OCI-LY7 (cell line): ENCODE measurements around the gene CA10. TPM values are rescaled to one million over a fixed set of nuclear protein-coding genes. Genes with fewer than 3 reads are reported as not detected.

Experiments used
- BruUV-seq: library from RNA; stranded (reverse); fragments of 400-500 nt; replicated peaks from 2 replicates; lab custom pipeline; 2021; lab: Mats Ljungman, UMichigan
- CTCF ChIA-PET: fragments of 300-600 bp; sonication (Branson Sonifier 250); formaldehyde crosslinking; loops from one replicate; lab custom pipeline; 2022; ENCODE audit warnings: antibody characterized with exemption; ENCODE audit not compliant: unreplicated experiment; lab: Charles Lee
- POLR2A ChIA-PET: fragments of 300-600 bp; sonication (Branson Sonifier 250); formaldehyde crosslinking; loops from one replicate; lab custom pipeline; 2022; ENCODE audit warnings: antibody characterized with exemption; lab: Charles Lee
- DNase-seq: peaks from one replicate; pipeline ENCODE4 v3.0.0-alpha.2; 2015; ENCODE audit warnings: low spot score
- H2AFZ ChIP-seq: fragments of 200-600 bp; sonication (generic), shearing (Covaris generic); 2 replicates; pipeline ENCODE4 v1.6.1; 2014; ENCODE audit warnings: mild to moderate bottlenecking, antibody characterized with exemption, low read length, moderate library complexity
- H3K27ac ChIP-seq: fragments of 200-600 bp; sonication (generic); 2 replicates; pipeline ENCODE4 v1.5.1; 2014; ENCODE audit warnings: mixed run types, low read depth, mild to moderate bottlenecking, moderate library complexity, low read length, inconsistent platforms; ENCODE audit not compliant: poor library complexity, severe bottlenecking
- H3K36me3 ChIP-seq: fragments of 200-600 bp; sonication (generic); 2 replicates; pipeline ENCODE4 v1.6.1; 2014; ENCODE audit warnings: mild to moderate bottlenecking, antibody characterized with exemption, low read length, moderate library complexity, mixed read lengths; ENCODE audit not compliant: insufficient read depth
- H3K4me1 ChIP-seq: fragments of 200-600 bp; sonication (generic); 2 replicates; pipeline ENCODE4 v1.5.1; 2014; ENCODE audit warnings: mild to moderate bottlenecking, low read length; ENCODE audit not compliant: insufficient read depth, poor library complexity, severe bottlenecking
- H3K4me2 ChIP-seq: fragments of 200-600 bp; sonication (generic); 2 replicates; pipeline ENCODE4 v1.6.1; 2014; ENCODE audit warnings: mild to moderate bottlenecking, low read length
- H3K4me3 ChIP-seq: fragments of 200-600 bp; sonication (generic); 2 replicates; pipeline ENCODE4 v1.5.1; 2014; ENCODE audit warnings: mild to moderate bottlenecking, low read depth, low read length; ENCODE audit not compliant: poor library complexity, severe bottlenecking
- H3K79me2 ChIP-seq: fragments of 200-600 bp; sonication (generic); 2 replicates; pipeline ENCODE4 v1.6.1; 2016; ENCODE audit warnings: low read depth, mild to moderate bottlenecking, low read length, moderate library complexity, mixed read lengths; ENCODE audit not compliant: insufficient read depth
- H3K9me2 ChIP-seq: fragments of 200-600 bp; sonication (generic); 2 replicates; pipeline ENCODE4 v1.6.1; 2016; ENCODE audit warnings: mild to moderate bottlenecking, low read length, mixed read lengths; ENCODE audit not compliant: insufficient read depth
- H3K9me3 ChIP-seq: fragments of 200-600 bp; sonication (generic); 2 replicates; pipeline ENCODE4 v1.6.1; 2014; ENCODE audit warnings: mild to moderate bottlenecking, mixed run types, low read length, mixed read lengths
- H4K20me1 ChIP-seq: fragments of 200-600 bp; sonication (generic); 2 replicates; pipeline ENCODE4 v1.6.1; 2014; ENCODE audit warnings: mild to moderate bottlenecking, antibody characterized with exemption, low read length, moderate library complexity, mixed read lengths; ENCODE audit not compliant: insufficient read depth
- CTCF ChIP-seq: fragments of 200-600 bp; sonication (generic); conservative IDR thresholded peaks from 2 replicates; pipeline ENCODE4 v1.5.1; 2014; ENCODE audit warnings: mild to moderate bottlenecking, antibody characterized with exemption, low read length, moderate library complexity, mixed read lengths
- EZH2phosphoT487 ChIP-seq: fragments of 200-600 bp; sonication (generic); IDR thresholded peaks from 2 replicates; pipeline ENCODE4 v1.6.1; 2018; ENCODE audit warnings: low read depth, borderline replicate concordance, mild to moderate bottlenecking, mixed run types, antibody characterized with exemption, low read length, moderate library complexity, mixed read lengths
- intact Hi-C: fragments of 100-400 bp; cut with micrococcal nuclease; formaldehyde crosslinking; loops from one replicate; pipeline ENCODE4 v1.10.0; 2022; ENCODE audit not compliant: unreplicated experiment
- total RNA-seq, 2 experiments: library from RNA; depleted of rRNA in 1 of 2; stranded (reverse); fragments of >200 nt in 1 of 2; shearing (Covaris generic) in 1 of 2; gene quantifications; 2 replicates each; pipeline ENCODE4 v1.2.3, GENCODE V29; 2014 to 2022

The CA10 gene
- total RNA-seq, 2 experiments from 2014 or later: not detected

DNA sequence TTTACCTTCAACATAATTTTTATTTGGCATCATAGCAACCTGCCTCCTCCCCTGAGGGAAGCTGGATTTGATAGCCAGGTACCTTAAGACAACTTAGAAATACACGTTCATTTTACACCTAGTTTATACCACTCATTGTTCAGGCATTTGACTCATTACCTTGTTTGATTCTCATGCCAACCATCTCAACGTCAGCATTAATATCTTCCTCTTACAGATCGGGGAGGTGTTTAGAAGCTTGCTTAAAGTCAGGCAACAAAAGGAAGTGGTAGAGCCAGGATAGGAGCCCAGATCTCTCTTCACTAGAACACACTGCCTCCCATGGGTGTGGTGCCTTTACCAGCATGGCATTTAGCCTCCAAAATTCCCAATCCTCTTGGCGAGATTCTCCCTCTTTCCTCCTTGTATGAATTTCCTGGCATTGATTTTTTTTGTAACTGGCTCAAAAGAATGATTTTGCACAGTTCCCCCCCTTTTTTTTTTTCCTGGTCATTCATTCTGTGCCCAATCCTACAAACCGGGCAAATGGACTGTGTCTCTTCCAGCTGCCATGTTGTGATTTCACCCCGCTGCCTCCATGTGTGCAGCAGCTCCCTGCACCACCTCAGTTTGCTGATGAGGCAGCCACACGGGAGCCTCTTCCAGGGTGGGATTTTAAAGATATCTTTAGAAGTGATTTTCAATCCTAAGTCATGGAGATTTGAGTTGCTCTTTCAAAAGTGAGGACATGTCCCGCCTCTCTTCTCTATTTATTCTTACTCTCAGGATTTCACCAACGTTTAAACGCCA is 514.6 kb downstream of the CA10 start:
- no peak overlapping the region for H3K27ac ChIP-seq
- no peaks in the 10 kb centered on the region for H4K20me1 ChIP-seq
- no peak for TF ChIP-seq EZH2phosphoT487
- TF ChIP-seq CTCF: no peak
- H3K79me2 ChIP-seq: no peaks in the 10 kb centered on the region
- ChIA-PET POLR2A (no interaction called here), CTCF (no interaction called here)
- H3K4me2 ChIP-seq: no peak overlapping the region
- no peak overlapping the region for H3K4me3 ChIP-seq
- no peaks in the 10 kb centered on the region for H3K9me3 ChIP-seq
- intact Hi-C loops: no loop called here
- H3K9me2 ChIP-seq: no peaks in the 10 kb centered on the region
- no TSS peak for BruUV-seq
- no peak for DNase-seq
- H3K4me1 ChIP-seq: no peaks in the 10 kb centered on the region
- H3K36me3 ChIP-seq: no peaks in the 10 kb centered on the region
- H2AFZ ChIP-seq: no peak overlapping the region

- Histone ChIP-seq H3K9me2 (no peaks in the 10 kb centered on the region), H4K20me1 (no peaks in the 10 kb centered on the region), H2AFZ (no peak overlapping the region), H3K4me2 (no peak overlapping the region), H3K4me3 (no peak overlapping the region), H3K36me3 (no peaks in the 10 kb centered on the region), H3K4me1 (no peaks in the 10 kb centered on the region), H3K9me3 (no peaks in the 10 kb centered on the region), H3K79me2 (no peaks in the 10 kb centered on the region), H3K27ac (no peak overlapping the region)
- BruUV-seq: no TSS peak
- TF ChIP-seq EZH2phosphoT487: no peak
- no peak for TF ChIP-seq CTCF
- DNase-seq: no peak
- intact Hi-C loops: no loop called here
- POLR2A ChIA-PET: interaction anchor here (0.6 to 0.7 kb wide), 2 partner anchors 187 to 217 kb away, joined by 3 read pairs; no protein-coding TSS in a partner anchor
- CTCF ChIA-PET: no interaction called here
These were observed 516.5 kb downstream of the CA10 start for GRCh38 chr17:51642029-51642428.

DNA sequence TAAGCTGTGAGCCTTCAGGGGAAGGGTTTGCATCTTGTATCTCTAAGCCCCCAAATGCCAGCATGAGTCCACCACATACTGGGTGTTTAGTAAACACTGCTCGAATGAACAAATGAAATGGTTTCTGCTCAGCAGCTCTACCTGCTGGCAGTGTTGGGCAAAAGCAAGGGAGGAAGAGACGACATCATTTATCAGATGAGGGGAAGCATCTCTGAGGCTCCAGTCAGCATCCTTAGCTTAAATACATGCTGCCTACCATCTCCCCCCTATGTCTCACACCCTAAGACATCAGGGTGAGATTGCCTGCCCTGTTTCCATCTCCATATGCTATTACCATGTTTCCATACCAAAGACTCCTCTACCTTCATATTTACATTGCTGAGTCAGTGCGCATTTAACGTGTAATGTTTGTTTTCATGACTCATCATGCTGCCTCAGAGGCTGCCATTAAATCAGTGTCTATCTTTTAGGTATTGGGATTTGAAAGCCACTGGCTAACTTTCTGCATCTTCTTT is 518.3 kb downstream of the CA10 start:
- TF ChIP-seq EZH2phosphoT487 (no peak), CTCF (peak; percentile 73)
- POLR2A ChIA-PET: interaction anchor here (1.7 kb wide), 1 partner anchor 11 kb away, joined by 3 read pairs; no protein-coding TSS in a partner anchor

More for the DNA sequence above, 518.3 kb downstream of the CA10 start:
- Histone ChIP-seq H3K79me2 (no peaks in the 10 kb centered on the region), H2AFZ (no peak overlapping the region), H4K20me1 (no peaks in the 10 kb centered on the region), H3K4me2 (no peak overlapping the region), H3K9me3 (no peaks in the 10 kb centered on the region), H3K9me2 (no peaks in the 10 kb centered on the region), H3K27ac (no peak overlapping the region), H3K4me3 (no peak overlapping the region), H3K36me3 (no peaks in the 10 kb centered on the region), H3K4me1 (no peaks in the 10 kb centered on the region)
- peak; percentile 25 for DNase-seq
- intact Hi-C loops: no loop called here
- CTCF ChIA-PET: no interaction called here
- no TSS peak for BruUV-seq
